AG10803 (cell line): Measurements from ENCODE around the gene ACBD3.

Source experiments
- DNase-seq: peaks from one replicate; pipeline ENCODE4 v3.0.0; 2010; ENCODE audit warnings: low read depth
- H3K4me3 ChIP-seq: 2 replicates; pipeline ENCODE4 v1.5.1; 2011; ENCODE audit warnings: mild to moderate bottlenecking, low read length, control low read depth
- CTCF ChIP-seq: conservative IDR thresholded peaks from 2 replicates; pipeline ENCODE4 v1.5.1; 2011; ENCODE audit warnings: mild to moderate bottlenecking, low read length, control low read depth, inconsistent platforms

Gene ACBD3

GRCh38 chr1:226135709-226136108 is 50.8 kb downstream of the ACBD3 start:
- DNase-seq, result no peak
- TF ChIP-seq CTCF, result no peak
- no peak overlapping the region for H3K4me3 ChIP-seq

- TF ChIP-seq CTCF, result no peak
- DNase-seq, result no peak
These were observed 51.4 kb downstream of the ACBD3 start for GRCh38 chr1:226135059-226135651.

GRCh38 chr1:226134170-226135058 is 52.1 kb downstream of the ACBD3 start:
- H3K4me3 ChIP-seq, result no peak overlapping the region
- no peak for TF ChIP-seq CTCF
- no peak for DNase-seq

More at GRCh38 chr1:226135059-226135651, 51.4 kb downstream of the ACBD3 start:
- no peak overlapping the region for H3K4me3 ChIP-seq

- no peak for TF ChIP-seq CTCF
- DNase-seq, result no peak
These were observed 52.9 kb downstream of the ACBD3 start for GRCh38 chr1:226133504-226134123.

GRCh38 chr1:226132728-226133503 is 53.6 kb downstream of the ACBD3 start:
- no peak for DNase-seq
- H3K4me3 ChIP-seq, result no peak overlapping the region
- TF ChIP-seq CTCF, result no peak

More at GRCh38 chr1:226133504-226134123, 52.9 kb downstream of the ACBD3 start:
- no peak overlapping the region for H3K4me3 ChIP-seq

- no peak overlapping the region for H3K4me3 ChIP-seq
- no peak for DNase-seq
- TF ChIP-seq CTCF, result no peak
These were observed 54.9 kb downstream of the ACBD3 start for GRCh38 chr1:226131639-226132038.
